ENCODE data around the gene DENND1B.

The DENND1B gene

GRCh38 chr1:197471248-197471985 is 303.9 kb downstream of the DENND1B start:
- no peak for DNase-seq (ENCODE audit: low spot score)
- in situ Hi-C loops (cut with MboI; ENCODE audit: low sequenced_read_pairs, unreplicated experiment): no loop called here
- no peak for TF ChIP-seq CTCF (IDR thresholded peaks at IDR 0.05; ENCODE audit: borderline replicate concordance, control extremely low read depth, extremely low read depth, insufficient read depth, missing control alignments)

GRCh38 chr1:197470330-197470729 is 304.9 kb downstream of the DENND1B start:
- TF ChIP-seq CTCF (IDR thresholded peaks at IDR 0.05; ENCODE audit: borderline replicate concordance, control extremely low read depth, extremely low read depth, insufficient read depth, missing control alignments): no peak
- in situ Hi-C loops (cut with MboI; ENCODE audit: low sequenced_read_pairs, unreplicated experiment): no loop called here
- no peak for DNase-seq (ENCODE audit: low spot score)

GRCh38 chr1:197469620-197470210 is 305.6 kb downstream of the DENND1B start:
- in situ Hi-C loops (cut with MboI; ENCODE audit: low sequenced_read_pairs, unreplicated experiment): no loop called here
- no peak for DNase-seq (ENCODE audit: low spot score)
- TF ChIP-seq CTCF (IDR thresholded peaks at IDR 0.05; ENCODE audit: borderline replicate concordance, control extremely low read depth, extremely low read depth, insufficient read depth, missing control alignments): no peak

- no peak for DNase-seq (ENCODE audit: low spot score)
- TF ChIP-seq CTCF (IDR thresholded peaks at IDR 0.05; ENCODE audit: borderline replicate concordance, control extremely low read depth, extremely low read depth, insufficient read depth, missing control alignments): no peak
- in situ Hi-C loops (cut with MboI; ENCODE audit: low sequenced_read_pairs, unreplicated experiment): no loop called here
Measured at GRCh38 chr1:197468543-197469175, 306.6 kb downstream of the DENND1B start.

DNA sequence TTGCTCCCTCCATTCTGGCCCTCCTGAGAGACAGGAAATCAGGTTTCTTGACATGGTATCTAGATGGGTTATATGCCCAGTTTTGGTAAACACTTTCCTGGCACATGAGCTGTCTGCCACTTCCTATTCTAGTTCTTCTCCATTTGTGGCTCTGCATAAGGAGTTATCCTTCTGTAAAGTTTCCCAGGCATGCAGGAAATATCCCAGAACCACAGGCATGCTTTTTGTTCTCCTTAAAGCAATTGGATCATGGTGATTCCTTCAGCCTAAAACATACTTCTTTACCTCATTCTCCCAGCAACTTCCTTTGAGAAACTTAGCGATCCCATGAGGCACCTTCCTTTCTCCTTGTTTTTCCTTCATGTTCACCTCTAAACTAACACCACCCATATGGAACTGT is 307.4 kb downstream of the DENND1B start:
- DNase-seq (ENCODE audit: low spot score): no peak
- no peak for TF ChIP-seq CTCF (IDR thresholded peaks at IDR 0.05; ENCODE audit: borderline replicate concordance, control extremely low read depth, extremely low read depth, insufficient read depth, missing control alignments)
- in situ Hi-C loops (cut with MboI; ENCODE audit: low sequenced_read_pairs, unreplicated experiment): no loop called here

GRCh38 chr1:197466813-197467212 is 308.5 kb downstream of the DENND1B start:
- no peak for TF ChIP-seq CTCF (IDR thresholded peaks at IDR 0.05; ENCODE audit: borderline replicate concordance, control extremely low read depth, extremely low read depth, insufficient read depth, missing control alignments)

More at GRCh38 chr1:197466813-197467212, 308.5 kb downstream of the DENND1B start:
- in situ Hi-C loops (cut with MboI; ENCODE audit: low sequenced_read_pairs, unreplicated experiment): no loop called here
- DNase-seq (ENCODE audit: low spot score): no peak

Data from GM13976 (cell line).